ENCODE data around the gene IL6ST. TPM values are rescaled to one million over a fixed set of nuclear protein-coding genes. Genes with fewer than 3 reads are reported as not detected.

IL6ST gene
- total RNA-seq, 1 donor from 2014 or later, result 69.7 TPM

- DNase-seq (ENCODE audit: low spot score), result no peak
- TF ChIP-seq CTCF (IDR thresholded peaks at IDR 0.05; ENCODE audit: unreplicated experiment), result no peak
- H3K4me3 Mint-ChIP-seq (ENCODE audit: unreplicated experiment), result no peak overlapping the region
- H3K27ac Mint-ChIP-seq (ENCODE audit: unreplicated experiment), result no peak overlapping the region
- peaks cover 4% of the 10 kb centered on the region for H3K36me3 Mint-ChIP-seq (ENCODE audit: low read depth, unreplicated experiment)
- H3K9me3 Mint-ChIP-seq (ENCODE audit: unreplicated experiment), result no peaks in the 10 kb centered on the region
- H3K4me1 Mint-ChIP-seq (ENCODE audit: unreplicated experiment), result peaks cover 18% of the 10 kb centered on the region
- H3K27me3 Mint-ChIP-seq (ENCODE audit: unreplicated experiment), result peaks cover 3% of the 10 kb centered on the region
Observed at GRCh38 chr5:55997742-55998351, 3.1 kb upstream of the IL6ST start.

GRCh38 chr5:55994998-55995914 lies 493 bp upstream of the IL6ST start:
- TF ChIP-seq CTCF (IDR thresholded peaks at IDR 0.05; ENCODE audit: unreplicated experiment), result peak; percentile 38
- H3K4me3 Mint-ChIP-seq (ENCODE audit: unreplicated experiment), result peak overlapping the region; percentile 92
- H3K4me1 Mint-ChIP-seq (ENCODE audit: unreplicated experiment), result peaks cover 27% of the 10 kb centered on the region
- H3K27me3 Mint-ChIP-seq (ENCODE audit: unreplicated experiment), result peaks cover 3% of the 10 kb centered on the region
- no peaks in the 10 kb centered on the region for H3K9me3 Mint-ChIP-seq (ENCODE audit: unreplicated experiment)
- peaks cover 4% of the 10 kb centered on the region for H3K36me3 Mint-ChIP-seq (ENCODE audit: low read depth, unreplicated experiment)
- peak overlapping the region; percentile 87 for H3K27ac Mint-ChIP-seq (ENCODE audit: unreplicated experiment)
- DNase-seq (ENCODE audit: low spot score), result peak; percentile 98

- peaks cover 3% of the 10 kb centered on the region for H3K27me3 Mint-ChIP-seq (ENCODE audit: unreplicated experiment)
Observed at GRCh38 chr5:55993731-55994494, 850 bp downstream of the IL6ST start.

GRCh38 chr5:55993013-55993412 lies 1.8 kb downstream of the IL6ST start:
- H3K4me3 Mint-ChIP-seq (ENCODE audit: unreplicated experiment), result peak overlapping the region; percentile 99
- H3K27ac Mint-ChIP-seq (ENCODE audit: unreplicated experiment), result no peak overlapping the region
- H3K4me1 Mint-ChIP-seq (ENCODE audit: unreplicated experiment), result peaks cover 24% of the 10 kb centered on the region
- H3K36me3 Mint-ChIP-seq (ENCODE audit: low read depth, unreplicated experiment), result peaks cover 4% of the 10 kb centered on the region
- no peaks in the 10 kb centered on the region for H3K9me3 Mint-ChIP-seq (ENCODE audit: unreplicated experiment)
- no peak for DNase-seq (ENCODE audit: low spot score)
- no peak for TF ChIP-seq CTCF (IDR thresholded peaks at IDR 0.05; ENCODE audit: unreplicated experiment)
- H3K27me3 Mint-ChIP-seq (ENCODE audit: unreplicated experiment), result peaks cover 3% of the 10 kb centered on the region

More at GRCh38 chr5:55993731-55994494, 850 bp downstream of the IL6ST start:
- H3K36me3 Mint-ChIP-seq (ENCODE audit: low read depth, unreplicated experiment), result peaks cover 4% of the 10 kb centered on the region
- no peak for TF ChIP-seq CTCF (IDR thresholded peaks at IDR 0.05; ENCODE audit: unreplicated experiment)
- H3K4me3 Mint-ChIP-seq (ENCODE audit: unreplicated experiment), result peak overlapping the region; percentile 99
- H3K27ac Mint-ChIP-seq (ENCODE audit: unreplicated experiment), result peak overlapping the region; percentile 99
- no peaks in the 10 kb centered on the region for H3K9me3 Mint-ChIP-seq (ENCODE audit: unreplicated experiment)
- no peak for DNase-seq (ENCODE audit: low spot score)
- peaks cover 27% of the 10 kb centered on the region for H3K4me1 Mint-ChIP-seq (ENCODE audit: unreplicated experiment)

All from endothelial cell (in vitro differentiated cells).